Limb (tissue), 2 donors: Measurements from ENCODE around the gene PABPN1.
"Not testable (repeated sequence)": the region's sequence is repeated elsewhere in the genome, so short reads cannot be mapped to it uniquely, and the experiment has no call there.

Source experiments
- DNase-seq, 2 donors: peaks; one replicate each; pipeline ENCODE4 v3.0.0-alpha.2; 2016; ENCODE audit errors: extremely low spot score in 2 of 2

PABPN1 gene, protein sequence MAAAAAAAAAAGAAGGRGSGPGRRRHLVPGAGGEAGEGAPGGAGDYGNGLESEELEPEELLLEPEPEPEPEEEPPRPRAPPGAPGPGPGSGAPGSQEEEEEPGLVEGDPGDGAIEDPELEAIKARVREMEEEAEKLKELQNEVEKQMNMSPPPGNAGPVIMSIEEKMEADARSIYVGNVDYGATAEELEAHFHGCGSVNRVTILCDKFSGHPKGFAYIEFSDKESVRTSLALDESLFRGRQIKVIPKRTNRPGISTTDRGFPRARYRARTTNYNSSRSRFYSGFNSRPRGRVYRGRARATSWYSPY

DNA sequence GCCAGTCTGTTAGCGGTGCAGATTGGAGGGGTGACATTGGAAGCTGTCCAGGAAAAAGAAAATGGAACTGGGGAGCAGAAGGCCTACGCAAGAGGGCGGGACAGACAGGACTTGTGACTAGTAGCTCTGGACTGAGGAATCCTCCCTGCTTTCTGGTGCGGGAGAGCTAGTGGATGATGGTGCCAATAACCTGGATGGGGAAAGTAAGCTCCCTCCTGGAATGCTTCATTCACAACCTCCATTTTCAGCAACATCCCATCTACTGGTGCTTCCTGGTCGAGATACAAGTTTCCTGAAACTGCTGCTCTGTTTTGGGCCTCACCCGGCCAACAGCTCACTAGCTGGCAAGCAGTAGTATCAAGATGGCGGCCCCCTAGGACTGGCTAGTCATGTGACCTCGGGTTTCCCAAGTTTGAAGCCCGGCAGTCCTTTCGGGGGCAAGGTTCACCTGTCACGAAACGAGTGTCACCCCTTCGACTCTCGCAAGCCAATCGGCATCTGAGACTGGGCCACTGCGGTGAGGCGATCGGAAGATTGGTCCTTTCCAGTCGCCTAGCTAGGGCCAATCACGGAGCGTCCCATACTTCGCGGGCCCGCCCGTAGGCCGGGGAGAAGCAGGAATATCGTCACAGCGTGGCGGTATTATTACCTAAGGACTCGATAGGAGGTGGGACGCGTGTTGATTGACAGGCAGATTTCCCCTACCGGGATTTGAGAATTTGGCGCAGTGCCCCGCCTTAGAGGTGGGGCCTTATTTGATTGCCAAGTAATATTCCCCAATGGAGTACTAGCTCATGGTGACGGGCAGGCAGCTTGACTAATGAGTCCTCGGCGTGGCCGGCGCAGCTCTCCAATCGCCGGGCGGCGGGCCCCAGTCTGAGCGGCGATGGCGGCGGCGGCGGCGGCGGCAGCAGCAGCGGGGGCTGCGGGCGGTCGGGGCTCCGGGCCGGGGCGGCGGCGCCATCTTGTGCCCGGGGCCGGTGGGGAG is at the start of gene PABPN1:
Gene PABPN1, plus strand, starts transcription at position 874 of the 988 bp plus-strand sequence. Its CDS starts 13 bp downstream, at position 887.
- peak; percentile 99 for DNase-seq

DNA sequence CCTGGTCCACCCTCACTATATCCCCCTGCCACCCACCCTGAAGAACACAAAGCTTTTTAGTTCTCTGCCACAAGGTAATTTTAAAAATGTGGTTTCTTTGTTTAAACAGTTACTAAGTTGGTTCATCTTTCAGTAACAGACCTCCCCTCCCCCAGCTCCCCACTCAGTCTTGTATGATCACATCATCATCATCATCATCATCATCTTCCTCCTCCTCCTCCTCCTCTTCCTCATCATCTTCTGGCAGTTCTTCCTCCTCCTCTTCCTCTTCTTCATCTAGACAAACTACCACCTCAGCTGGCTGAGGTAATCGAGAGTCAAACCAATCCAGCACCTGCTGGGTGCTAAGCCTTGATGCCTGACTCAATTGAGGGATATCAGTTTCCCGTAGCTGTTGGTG is 45.8 kb upstream of the PABPN1 start:
- DNase-seq = no peak

DNA sequence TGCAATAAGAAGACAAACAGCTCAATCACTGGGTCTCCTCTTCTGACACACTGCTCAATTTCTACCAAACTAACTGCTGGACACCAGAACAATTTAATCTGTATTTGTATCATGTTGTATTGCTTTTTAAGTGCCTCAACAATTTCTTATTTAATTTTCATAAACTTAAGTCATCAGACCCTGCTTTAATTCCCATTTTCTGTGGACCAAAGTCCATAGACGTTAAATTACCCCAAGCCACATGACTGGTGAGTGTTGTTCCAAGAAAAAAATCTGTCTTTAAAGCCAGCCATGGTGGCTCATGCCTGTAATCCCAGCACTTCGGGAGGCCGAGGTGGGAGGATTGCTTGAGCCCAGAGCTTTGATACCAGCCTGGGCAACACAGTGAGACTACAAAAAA is 44.1 kb upstream of the PABPN1 start:
- DNase-seq = no peak

DNA sequence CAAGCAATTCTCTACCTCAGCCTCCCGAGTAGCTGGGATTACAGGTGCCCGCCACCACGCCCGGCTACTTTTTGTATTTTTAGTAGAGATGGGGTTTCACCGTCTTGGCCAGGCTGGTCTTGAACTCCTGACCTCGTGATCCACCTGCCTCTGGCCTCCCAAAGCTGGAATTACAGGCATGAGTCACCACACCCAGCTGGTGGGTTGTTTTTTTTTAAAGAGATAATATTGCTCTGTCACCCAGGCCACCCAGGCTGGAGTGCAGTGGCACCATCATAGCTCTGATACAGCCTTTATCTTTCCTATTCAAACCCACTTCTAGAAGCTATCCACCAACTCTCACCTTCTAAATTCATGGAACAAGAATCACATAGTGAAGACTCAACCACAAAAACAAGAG is 43.3 kb upstream of the PABPN1 start:
- not testable (repeated sequence) for DNase-seq

- DNase-seq = no peak
Observed at GRCh38 chr14:23281247-23281646, 40.0 kb upstream of the PABPN1 start.

DNA sequence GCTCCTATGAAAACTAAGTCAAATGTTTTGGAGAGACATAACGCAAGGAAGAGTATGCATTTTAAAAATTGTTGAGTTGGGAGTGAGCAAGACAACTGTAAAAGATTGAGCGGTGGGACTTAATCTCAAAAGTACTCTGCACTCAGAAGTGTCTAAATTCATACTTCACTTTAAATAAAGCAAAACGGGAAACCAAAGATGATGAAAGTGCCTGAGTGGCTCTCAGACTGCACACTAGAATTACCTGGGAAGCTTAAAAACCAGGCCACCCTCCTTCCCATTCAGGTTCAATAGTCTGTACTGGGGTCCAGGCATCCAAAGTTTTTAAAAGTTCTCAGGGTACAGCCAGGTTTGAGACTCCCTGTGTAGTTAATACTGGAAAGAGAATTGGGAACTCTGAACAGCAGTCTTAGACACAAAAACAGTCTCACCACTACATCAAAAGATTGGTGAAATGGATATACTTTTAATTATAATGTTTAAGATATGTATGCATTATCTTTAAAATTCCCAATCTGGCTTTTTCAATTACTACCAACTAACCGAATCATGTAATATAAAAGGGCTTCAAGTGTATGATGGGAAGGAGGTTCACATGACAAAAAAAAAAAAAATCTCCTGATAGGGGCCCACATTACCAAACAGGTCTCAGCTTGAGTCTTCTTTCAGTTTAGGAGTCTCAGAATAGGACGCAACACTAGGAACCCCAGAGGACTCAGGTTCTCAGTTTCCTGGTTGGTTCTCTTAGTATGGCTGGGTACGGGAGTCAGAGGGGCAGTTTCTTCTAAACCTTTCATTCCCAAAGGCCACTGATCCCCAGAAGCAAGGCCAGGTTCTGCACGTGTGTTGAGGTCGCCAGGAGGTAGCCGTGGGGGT is 36.4 kb upstream of the PABPN1 start:
- DNase-seq = no peak

DNA sequence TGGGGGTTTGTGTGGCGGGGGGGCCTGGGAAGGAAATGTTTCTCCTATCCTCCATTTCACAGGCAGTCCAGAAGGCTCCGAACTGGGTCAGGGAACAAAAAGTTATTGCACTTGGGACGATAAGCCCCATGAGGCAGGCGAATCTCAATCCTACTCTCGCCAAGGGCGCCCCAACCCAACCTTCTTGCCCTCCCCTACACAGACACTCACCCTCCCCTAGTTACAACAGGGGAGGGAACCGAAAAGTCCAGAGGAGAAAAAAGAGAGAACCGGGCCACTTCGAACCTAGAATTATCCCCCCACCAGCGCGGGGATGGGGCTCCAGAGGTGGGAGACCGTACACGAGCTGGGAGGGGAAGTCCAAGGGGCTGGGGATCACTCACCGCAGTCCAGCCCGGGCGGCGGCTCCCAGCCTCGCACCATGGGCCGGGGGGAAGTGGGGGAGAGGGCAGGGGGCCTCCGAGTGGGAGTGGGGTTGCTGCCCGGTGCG is 35.7 kb upstream of the PABPN1 start:
- DNase-seq = peak in 1 of 2 donors; percentile 6

GRCh38 chr14:23286020-23286901 is 35.0 kb upstream of the PABPN1 start, which contains the start of gene HOMEZ:
Gene HOMEZ, minus strand, starts transcription at chr14:23286132. Its CDS starts 180 bp downstream, at chr14:23285952.
- DNase-seq = peak; percentile 99

DNA sequence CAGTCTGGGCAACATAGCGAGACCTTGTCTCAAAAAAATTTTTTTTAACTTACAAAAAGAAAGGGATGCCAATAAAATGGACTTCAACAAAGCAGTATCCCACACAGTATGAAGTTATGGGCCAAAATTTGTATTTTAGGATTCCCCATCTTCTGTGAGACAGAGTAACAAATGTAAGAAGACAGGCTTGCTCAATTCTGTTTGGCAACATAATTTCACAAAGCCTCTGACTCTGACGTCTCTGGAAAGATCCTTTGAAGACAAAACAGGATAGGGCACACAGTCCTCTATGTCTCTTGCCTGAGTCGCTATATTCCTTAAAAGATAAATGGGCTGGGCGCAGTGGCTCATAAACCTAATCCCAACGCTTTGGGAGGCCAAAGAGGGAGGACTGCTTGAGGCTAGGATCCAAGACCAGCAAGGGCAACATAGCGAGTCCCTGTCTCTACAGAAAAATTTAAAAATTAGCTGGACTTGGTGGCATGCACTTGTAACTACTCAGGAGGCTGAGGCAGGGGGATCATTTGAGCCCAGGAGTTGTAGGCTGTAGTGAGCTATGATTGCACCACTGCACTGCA is 34.3 kb upstream of the PABPN1 start:
- DNase-seq = no peak

GRCh38 chr14:23294734-23295561 is 26.3 kb upstream of the PABPN1 start:
- DNase-seq = peak; percentile 51

GRCh38 chr14:23296012-23296777 is 25.1 kb upstream of the PABPN1 start:
- DNase-seq = no peak

DNA sequence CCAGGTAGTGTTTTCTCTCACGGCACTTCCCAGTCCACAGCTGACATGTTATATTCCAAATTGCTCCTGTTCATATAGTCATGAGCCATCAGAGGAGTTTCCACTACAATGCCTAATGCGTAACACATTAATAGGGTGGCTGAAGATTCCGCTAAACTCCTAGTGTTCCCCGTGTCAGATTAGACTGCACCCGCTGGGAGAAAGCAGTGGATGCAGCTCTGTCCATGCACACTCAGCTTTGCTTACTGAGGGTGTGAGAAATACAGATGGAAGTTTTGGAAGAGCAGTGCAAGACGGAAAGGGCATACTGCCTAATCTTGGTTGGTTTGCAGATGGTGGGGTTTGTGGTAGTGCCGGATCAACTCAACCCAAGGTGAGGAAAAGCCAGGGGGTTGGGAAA is 24.2 kb upstream of the PABPN1 start:
- no peak for DNase-seq

GRCh38 chr14:23297611-23298277 is 23.5 kb upstream of the PABPN1 start:
- DNase-seq = no peak

DNA sequence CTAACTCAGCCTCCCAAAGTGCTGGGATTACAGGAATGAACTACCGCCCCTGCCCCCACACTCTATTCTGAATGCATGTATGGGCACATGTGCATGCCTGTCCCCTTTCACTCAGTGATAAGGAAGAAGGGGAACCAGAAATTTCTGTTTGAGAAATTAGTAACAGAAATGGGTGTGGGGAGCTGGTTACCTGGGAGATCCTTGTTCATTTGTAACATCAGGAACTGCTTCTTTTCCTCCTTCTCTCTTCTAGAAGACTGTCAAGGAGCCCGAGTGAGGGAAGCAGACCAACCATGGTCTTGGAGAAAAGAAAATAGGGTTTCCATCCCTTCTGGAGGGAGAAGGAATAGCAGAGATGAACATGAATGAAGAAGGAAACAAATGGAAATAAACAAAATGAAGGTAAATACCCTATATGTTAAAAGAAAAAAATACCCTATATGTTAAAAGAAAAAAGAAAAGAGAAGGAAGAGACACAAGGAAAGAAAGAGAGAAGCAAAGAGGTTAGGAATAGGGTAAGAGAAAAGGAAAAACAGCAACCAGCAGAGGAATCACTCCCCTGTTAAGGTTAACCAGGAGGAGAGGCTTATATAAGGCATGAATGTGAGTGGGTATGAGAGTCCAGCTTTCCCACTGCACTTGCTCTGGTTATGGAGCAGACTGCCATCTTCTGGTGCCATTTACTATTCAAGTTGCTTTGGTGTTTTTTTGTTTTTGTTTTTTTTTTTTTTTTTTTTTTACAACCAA is 21.9 kb upstream of the PABPN1 start:
- DNase-seq = no peak

- no peak for DNase-seq
Observed at GRCh38 chr14:23299986-23300686, 21.1 kb upstream of the PABPN1 start.

DNA sequence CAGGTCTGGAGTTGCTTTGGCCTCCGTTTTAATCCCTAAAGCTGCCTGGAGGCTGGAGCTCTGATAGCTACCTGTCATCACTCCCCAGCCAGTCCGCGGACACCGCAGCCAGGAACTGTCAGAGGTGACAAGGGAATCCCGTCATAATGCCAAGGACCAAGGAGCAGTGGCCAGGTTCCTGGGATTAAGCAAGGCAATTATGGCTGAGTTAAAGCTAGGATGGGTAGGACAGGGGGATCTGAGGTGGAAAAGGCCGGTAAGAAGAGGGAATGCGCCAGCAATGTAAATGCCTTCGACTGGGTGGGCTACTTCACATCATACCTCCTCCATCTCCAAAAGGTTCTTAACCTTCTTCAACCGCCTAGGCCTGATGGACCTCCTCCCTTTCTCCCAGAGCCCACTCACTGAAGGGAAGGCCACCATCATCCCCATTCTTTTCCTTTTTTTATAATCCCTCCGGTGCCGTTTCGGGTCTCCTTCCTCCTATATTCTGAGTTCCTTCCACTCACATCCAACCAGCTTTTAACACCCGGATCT is 20.5 kb upstream of the PABPN1 start:
- DNase-seq = no peak
